ENCODE results near the gene ART1.

ART1 gene

DNA sequence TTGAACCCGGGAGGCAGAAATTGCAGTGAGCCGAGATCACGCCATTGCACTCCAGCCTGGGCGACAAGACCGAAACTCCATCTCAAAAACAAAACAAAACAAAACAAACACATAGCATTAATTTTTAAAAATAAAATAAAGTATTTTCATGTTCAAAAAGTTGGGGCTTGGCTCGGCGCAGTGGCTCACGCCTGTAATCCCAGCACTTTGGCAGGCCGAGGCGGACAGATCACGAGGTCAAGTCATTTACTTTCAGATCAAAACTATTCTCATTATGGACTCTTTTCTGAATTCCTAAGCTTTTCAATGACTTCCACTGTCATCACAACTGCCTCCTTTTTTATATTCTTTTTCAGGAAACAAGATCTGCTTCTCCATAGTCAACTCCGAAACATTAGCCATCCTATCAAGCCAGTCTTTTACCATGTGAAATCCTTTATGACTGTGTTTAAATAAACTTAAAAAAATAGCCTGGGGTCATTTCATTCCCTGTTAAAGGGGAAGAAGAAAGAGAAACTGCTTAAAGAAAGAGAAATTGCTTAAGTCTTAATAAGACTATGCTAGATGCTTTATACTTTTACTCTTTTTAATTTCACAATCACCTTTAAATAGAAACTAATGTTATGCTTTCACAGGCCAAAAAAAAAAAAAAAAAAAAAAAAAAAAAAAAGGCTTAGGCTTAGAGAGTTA, 39.3 kb downstream of the ART1 start:
- TF ChIP-seq ZFX (IDR thresholded peaks at IDR 0.05; ENCODE audit: borderline replicate concordance): no peak
- TF ChIP-seq CTCF (IDR thresholded peaks at IDR 0.05): no peak
- H3K27ac ChIP-seq: no peak overlapping the region

DNA sequence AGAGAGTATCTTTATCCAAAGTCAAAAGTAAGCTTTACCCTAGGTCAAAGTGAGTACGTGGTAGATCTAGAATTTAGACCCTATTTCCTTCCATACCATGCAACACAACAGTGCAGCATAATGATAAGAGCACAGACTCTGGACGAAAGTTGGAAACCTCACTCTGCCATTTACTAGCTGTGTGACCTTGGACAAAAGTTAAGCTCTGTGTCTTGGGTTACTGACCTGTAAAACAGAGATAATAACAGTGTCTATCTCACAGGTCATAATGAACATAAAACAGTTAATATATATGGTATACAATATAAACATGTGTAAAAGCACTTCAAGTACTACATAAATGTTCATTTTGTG, 39.9 kb downstream of the ART1 start:
- no peak overlapping the region for H3K27ac ChIP-seq
- no peak for TF ChIP-seq ZFX (IDR thresholded peaks at IDR 0.05; ENCODE audit: borderline replicate concordance)
- TF ChIP-seq CTCF (IDR thresholded peaks at IDR 0.05): no peak

- TF ChIP-seq CTCF (IDR thresholded peaks at IDR 0.05): no peak
- TF ChIP-seq ZFX (IDR thresholded peaks at IDR 0.05; ENCODE audit: borderline replicate concordance): no peak
- H3K27ac ChIP-seq: no peak overlapping the region
These were observed 41.0 kb downstream of the ART1 start for GRCh38 chr11:3685923-3686322.

GRCh38 chr11:3686751-3687150, 41.8 kb downstream of the ART1 start:
- TF ChIP-seq CTCF (IDR thresholded peaks at IDR 0.05): no peak
- no peak for TF ChIP-seq ZFX (IDR thresholded peaks at IDR 0.05; ENCODE audit: borderline replicate concordance)
- H3K27ac ChIP-seq: no peak overlapping the region

DNA sequence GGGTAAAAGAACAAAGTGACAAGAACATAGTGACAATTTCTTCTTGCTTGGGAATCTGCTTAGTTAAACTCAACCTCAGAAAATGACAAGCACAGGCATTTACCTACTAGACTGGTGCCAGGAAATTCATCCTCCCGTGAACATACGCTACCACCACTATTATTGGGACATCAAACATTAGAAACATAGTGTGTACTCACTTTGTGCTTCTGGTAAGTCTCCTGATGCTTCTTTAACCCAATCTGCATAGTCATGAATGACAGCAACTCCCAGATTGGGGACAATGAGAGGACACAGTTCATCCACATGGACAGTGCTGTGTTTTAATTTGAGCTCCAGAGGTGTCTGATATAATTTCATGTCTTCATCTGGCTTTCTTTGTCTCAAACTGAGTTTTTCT, 55.5 kb downstream of the ART1 start:
- no peak for TF ChIP-seq ZFX (IDR thresholded peaks at IDR 0.05; ENCODE audit: borderline replicate concordance)
- TF ChIP-seq CTCF (IDR thresholded peaks at IDR 0.05): no peak

GRCh38 chr11:3700910-3701309, 56.0 kb downstream of the ART1 start:
- H3K27ac ChIP-seq: no peak overlapping the region
- TF ChIP-seq ZFX (IDR thresholded peaks at IDR 0.05; ENCODE audit: borderline replicate concordance) (no peak), CTCF (IDR thresholded peaks at IDR 0.05) (no peak)

More for the DNA sequence above, 55.5 kb downstream of the ART1 start:
- H3K27ac ChIP-seq: no peak overlapping the region

- TF ChIP-seq ZFX (IDR thresholded peaks at IDR 0.05; ENCODE audit: borderline replicate concordance) (no peak), CTCF (IDR thresholded peaks at IDR 0.05) (no peak)
- no peak overlapping the region for H3K27ac ChIP-seq
These were observed 58.5 kb downstream of the ART1 start for GRCh38 chr11:3703383-3703782.
